ENCODE data around the gene FOXP1.

GRCh38 chr3:71183549-71183948, 400.0 kb downstream of the FOXP1 start:
- no peak for TF ChIP-seq FOXK2 (IDR thresholded peaks at IDR 0.05)
- TF ChIP-seq CTBP1 (IDR thresholded peaks at IDR 0.05; ENCODE audit: borderline replicate concordance), result no peak
- TF ChIP-seq HDGF (IDR thresholded peaks at IDR 0.05; ENCODE audit: borderline replicate concordance), result no peak
- TF ChIP-seq ELF4 (IDR thresholded peaks at IDR 0.05), result no peak
- TF ChIP-seq BHLHE40 (IDR thresholded peaks at IDR 0.05; ENCODE audit: borderline replicate concordance), result no peak

Measured in HEK293T (cell line).